Activated CD4-positive, alpha-beta T cell treated with anti-CD3 and anti-CD28 coated beads, Interleukin-2, amount 50 U/mL, for 24 hours (primary cell): Measurements from ENCODE around the gene PACS1.
"Not testable (repeated sequence)": the region's sequence is repeated elsewhere in the genome, so short reads cannot be mapped to it uniquely, and the experiment has no call there.

ENCODE experiments used
- DNase-seq, 2 donors: peaks; one replicate each; pipeline ENCODE4 v3.0.0-alpha.2; 2020; ENCODE audit warnings: low read depth in 1 of 2, low spot score in 1 of 2

PACS1 gene

GRCh38 chr11:66075273-66075672 lies 5.2 kb downstream of the PACS1 start:
- DNase-seq, result no peak

- no peak for DNase-seq
These were observed 6.5 kb downstream of the PACS1 start for GRCh38 chr11:66076561-66076960.

GRCh38 chr11:66077927-66078326 lies 7.9 kb downstream of the PACS1 start:
- no peak for DNase-seq

- not testable (repeated sequence) for DNase-seq
These were observed 8.9 kb downstream of the PACS1 start for GRCh38 chr11:66078949-66079348.

- DNase-seq, result peak in 1 of 2 donors; percentile 65
These were observed 10.2 kb downstream of the PACS1 start for GRCh38 chr11:66080055-66080817.

- DNase-seq, result peak in 1 of 2 donors; percentile 51
These were observed 11.4 kb downstream of the PACS1 start for GRCh38 chr11:66081505-66081904.

GRCh38 chr11:66082946-66083698 lies 13.1 kb downstream of the PACS1 start:
- no peak for DNase-seq

- no peak for DNase-seq
These were observed 13.7 kb downstream of the PACS1 start for GRCh38 chr11:66083767-66084166.

- no peak for DNase-seq
These were observed 14.9 kb downstream of the PACS1 start for GRCh38 chr11:66084821-66085475.

- no peak for DNase-seq
These were observed 17.3 kb downstream of the PACS1 start for GRCh38 chr11:66087148-66087908.

GRCh38 chr11:66089067-66089466 lies 19.0 kb downstream of the PACS1 start:
- no peak for DNase-seq

GRCh38 chr11:66090288-66090687 lies 20.2 kb downstream of the PACS1 start:
- no peak for DNase-seq

- not testable (repeated sequence) for DNase-seq
These were observed 22.1 kb downstream of the PACS1 start for GRCh38 chr11:66092125-66092524.

GRCh38 chr11:66099746-66100145 lies 29.7 kb downstream of the PACS1 start:
- not testable (repeated sequence) for DNase-seq

GRCh38 chr11:66100272-66101065 lies 30.4 kb downstream of the PACS1 start:
- DNase-seq, result peak; percentile 36 to 43

- no peak for DNase-seq
These were observed 31.0 kb downstream of the PACS1 start for GRCh38 chr11:66101066-66101464.

- DNase-seq, result no peak
These were observed 34.1 kb downstream of the PACS1 start for GRCh38 chr11:66104057-66104638.

GRCh38 chr11:66106786-66107599 lies 36.9 kb downstream of the PACS1 start:
- no peak for DNase-seq
